GM12875 (cell line): ENCODE data around the gene TMA7B.

ENCODE experiments used
- H3K4me3 ChIP-seq: one replicate; pipeline ENCODE4 v1.5.1; 2011; ENCODE audit warnings: low read depth, low read length, control low read depth
- CTCF ChIP-seq: IDR thresholded peaks from 2 replicates; pipeline ENCODE4 v1.5.1; 2011; ENCODE audit warnings: low read depth, mild to moderate bottlenecking, control low read depth, inconsistent platforms, low read length, moderate library complexity, borderline replicate concordance; ENCODE audit not compliant: insufficient read depth

TMA7B gene

GRCh38 chr22:39954584-39955055, 5.6 kb upstream of the TMA7B start:
- TF ChIP-seq CTCF, result no peak

GRCh38 chr22:39955675-39956074, 4.5 kb upstream of the TMA7B start:
- H3K4me3 ChIP-seq, result no peak overlapping the region
- TF ChIP-seq CTCF, result no peak

More at GRCh38 chr22:39954584-39955055, 5.6 kb upstream of the TMA7B start:
- H3K4me3 ChIP-seq, result no peak overlapping the region

- H3K4me3 ChIP-seq, result no peak overlapping the region
- no peak for TF ChIP-seq CTCF
These were observed 3.1 kb upstream of the TMA7B start for GRCh38 chr22:39956932-39957664.

- H3K4me3 ChIP-seq, result no peak overlapping the region
- TF ChIP-seq CTCF, result no peak
These were observed 2.0 kb upstream of the TMA7B start for GRCh38 chr22:39958009-39958711.

- H3K4me3 ChIP-seq, result no peak overlapping the region
- TF ChIP-seq CTCF, result no peak
These were observed 1.1 kb upstream of the TMA7B start for GRCh38 chr22:39958949-39959639.

- H3K4me3 ChIP-seq, result no peak overlapping the region
- TF ChIP-seq CTCF, result no peak
These were observed 872 bp downstream of the TMA7B start for GRCh38 chr22:39960791-39961746.
